ENCODE results near the gene NFIX. TPM values are rescaled to one million over a fixed set of nuclear protein-coding genes. Genes with fewer than 3 reads are reported as not detected.

NFIX gene
- total and polyA plus RNA-seq, 2 of the 13 experiments (the other 11 are each of a cell fraction or from before 2014, with no cell fraction given), result 3.4 to 5.4 TPM

DNA sequence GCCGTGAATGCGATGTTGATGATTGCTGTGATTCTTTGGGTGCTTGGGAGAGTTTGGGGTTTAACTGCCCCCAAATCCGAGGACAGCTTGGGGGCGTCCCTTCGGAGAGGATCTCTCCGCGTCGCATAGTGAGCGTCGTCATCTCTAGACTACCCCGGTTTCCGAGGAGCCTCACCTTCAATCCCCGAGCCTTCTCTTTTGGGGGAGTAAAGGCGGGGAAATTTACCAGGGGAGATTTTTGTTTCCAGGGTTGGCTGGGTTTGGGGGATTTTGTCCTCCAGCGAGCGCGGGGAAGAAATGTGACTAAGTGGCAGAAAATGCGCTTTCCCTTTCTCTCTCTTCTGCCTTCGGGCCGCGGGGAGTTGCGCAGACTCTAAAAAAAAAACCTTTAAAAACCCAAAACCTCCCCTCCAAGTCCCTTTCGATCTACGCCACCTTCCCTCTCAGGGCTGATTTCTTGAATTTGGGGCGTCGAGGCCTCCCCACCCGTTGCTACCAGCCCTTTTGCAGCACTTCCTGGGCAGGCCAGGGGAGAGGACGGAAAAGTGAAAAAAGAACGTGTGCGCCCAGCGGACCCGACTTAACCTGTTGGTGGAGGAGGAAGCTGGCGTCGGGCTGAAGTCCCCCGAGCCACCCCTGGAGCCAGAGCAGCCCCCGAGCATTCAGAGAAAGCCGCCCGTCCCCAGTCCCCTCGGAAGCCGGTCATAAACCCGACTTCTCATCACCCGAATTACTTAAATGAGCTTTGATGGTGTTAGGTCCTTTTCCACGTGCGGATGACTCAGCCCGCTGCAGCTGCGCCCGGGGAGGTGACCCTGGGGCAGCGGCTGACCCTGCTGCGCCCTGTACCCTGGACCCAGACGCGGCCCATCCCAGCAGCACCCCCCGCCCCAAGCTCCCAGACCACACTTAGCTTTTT is 17.7 kb downstream of the NFIX start (continued):
- TF ChIP-seq BRF2 (CRISPR knock-in tag; IDR thresholded peaks at IDR 0.05) (no peak), BATF2 (CRISPR knock-in tag; IDR thresholded peaks at IDR 0.05) (no peak), MTA1 (CRISPR knock-in tag; IDR thresholded peaks at IDR 0.05; ENCODE audit: borderline replicate concordance) (peak; percentile 67; the same call in 1 of the 2 replicates), ATF1 (CRISPR knock-in tag; IDR thresholded peaks at IDR 0.05) (no peak), MTA3 (CRISPR knock-in tag; IDR thresholded peaks at IDR 0.05) (no peak), ZNF142 (CRISPR knock-in tag; IDR thresholded peaks at IDR 0.05) (no peak), IKZF1 (IDR thresholded peaks at IDR 0.05) (no peak), JARID2 (CRISPR knock-in tag; IDR thresholded peaks at IDR 0.05; ENCODE audit: insufficient replicate concordance) (no peak), SAP130 (CRISPR knock-in tag; IDR thresholded peaks at IDR 0.05; ENCODE audit: low read depth) (peak; percentile 87), ZNF724P (CRISPR knock-in tag; IDR thresholded peaks at IDR 0.05; ENCODE audit: borderline replicate concordance) (no peak), ZNF430 (CRISPR knock-in tag; IDR thresholded peaks at IDR 0.05) (no peak), TFAP4 (IDR thresholded peaks at IDR 0.05; ENCODE audit: borderline replicate concordance, low read depth) (peak; percentile 83; the same call in 1 of the 2 replicates), NCOA1 (CRISPR knock-in tag; IDR thresholded peaks at IDR 0.05) (0 out of 2 replicates have a peak, but pooled peaks have one; percentile 26), MIXL1 (CRISPR knock-in tag; IDR thresholded peaks at IDR 0.05) (0 out of 2 replicates have a peak, but pooled peaks have one; percentile 40)
- TF ChIP-seq, protein P1, sequence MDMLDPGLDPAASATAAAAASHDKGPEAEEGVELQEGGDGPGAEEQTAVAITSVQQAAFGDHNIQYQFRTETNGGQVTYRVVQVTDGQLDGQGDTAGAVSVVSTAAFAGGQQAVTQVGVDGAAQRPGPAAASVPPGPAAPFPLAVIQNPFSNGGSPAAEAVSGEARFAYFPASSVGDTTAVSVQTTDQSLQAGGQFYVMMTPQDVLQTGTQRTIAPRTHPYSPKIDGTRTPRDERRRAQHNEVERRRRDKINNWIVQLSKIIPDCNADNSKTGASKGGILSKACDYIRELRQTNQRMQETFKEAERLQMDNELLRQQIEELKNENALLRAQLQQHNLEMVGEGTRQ (IDR thresholded peaks at IDR 0.05; ENCODE audit: low read depth, low read length), result no peak
- TF ChIP-seq, protein P1 (CRISPR knock-in tag; IDR thresholded peaks at IDR 0.05; ENCODE audit: borderline replicate concordance), result no peak
- TF ChIP-seq, protein P2, sequence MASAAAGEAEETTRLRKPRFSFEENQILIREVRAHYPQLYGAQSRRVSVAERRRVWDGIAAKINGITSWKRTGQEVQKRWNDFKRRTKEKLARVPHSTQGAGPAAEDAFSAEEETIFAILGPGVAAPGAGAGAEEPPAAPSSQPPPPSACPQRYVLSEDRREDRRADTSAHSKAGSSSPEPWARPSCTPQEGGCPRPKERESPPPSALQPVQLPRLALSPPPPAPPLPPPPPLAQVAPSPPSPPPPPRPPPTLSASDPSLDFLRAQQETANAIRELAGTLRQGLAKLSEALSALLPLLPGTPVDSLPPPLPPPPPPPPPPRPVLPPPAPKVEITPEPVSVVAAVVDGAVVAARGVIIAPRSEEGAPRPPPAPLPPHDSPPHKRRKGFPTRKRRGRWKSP (CRISPR knock-in tag; IDR thresholded peaks at IDR 0.05), result no peak; the same call in 1 of the 2 replicates
